ENCODE measurements around the gene SYNE3.

The SYNE3 gene

GRCh38 chr14:95471476-95471875 lies 45.0 kb downstream of the SYNE3 start:
- no peak overlapping the region for H3K27ac ChIP-seq (ENCODE audit: low read length)

DNA sequence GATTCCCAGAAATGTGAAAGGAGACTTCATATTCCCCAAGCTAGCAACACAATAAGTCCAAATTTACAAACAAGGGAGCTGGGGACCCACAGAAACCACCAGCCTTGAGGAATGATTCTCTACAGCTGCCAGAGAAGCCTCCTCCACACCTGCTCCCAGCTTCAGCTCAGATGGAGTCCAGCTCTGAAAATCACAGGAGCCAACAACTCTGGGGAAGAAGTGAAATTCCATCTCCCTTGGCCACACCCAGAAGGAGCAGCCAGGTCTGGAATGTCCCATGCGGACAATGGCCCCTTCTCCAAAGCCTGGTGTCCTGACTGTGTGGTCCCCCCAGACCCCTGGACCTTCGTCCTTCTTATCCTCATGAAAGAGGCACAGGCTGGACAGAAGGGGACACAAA lies 45.4 kb downstream of the SYNE3 start:
- Histone ChIP-seq H3K36me3 (ENCODE audit: control insufficient read depth, low read depth, low read length) (no peaks in the 10 kb centered on the region), H3K4me3 (ENCODE audit: low read length) (no peak overlapping the region), H3K9me3 (ENCODE audit: control insufficient read depth, low read depth, low read length) (no peaks in the 10 kb centered on the region), H3K27me3 (ENCODE audit: control insufficient read depth, insufficient read depth, low read length) (no peaks in the 10 kb centered on the region), H3K4me1 (ENCODE audit: control insufficient read depth, low read depth, low read length) (no peaks in the 10 kb centered on the region), H3K27ac (ENCODE audit: low read length) (no peak overlapping the region), H3K9ac (ENCODE audit: low read length) (no peak overlapping the region)

More at GRCh38 chr14:95471476-95471875, 45.0 kb downstream of the SYNE3 start:
- H3K4me3 ChIP-seq (ENCODE audit: low read length): no peak overlapping the region
- no peaks in the 10 kb centered on the region for H3K4me1 ChIP-seq (ENCODE audit: control insufficient read depth, low read depth, low read length)
- H3K9ac ChIP-seq (ENCODE audit: low read length): no peak overlapping the region
- no peaks in the 10 kb centered on the region for H3K36me3 ChIP-seq (ENCODE audit: control insufficient read depth, low read depth, low read length)
- H3K27me3 ChIP-seq (ENCODE audit: control insufficient read depth, insufficient read depth, low read length): no peaks in the 10 kb centered on the region
- no peaks in the 10 kb centered on the region for H3K9me3 ChIP-seq (ENCODE audit: control insufficient read depth, low read depth, low read length)

DNA sequence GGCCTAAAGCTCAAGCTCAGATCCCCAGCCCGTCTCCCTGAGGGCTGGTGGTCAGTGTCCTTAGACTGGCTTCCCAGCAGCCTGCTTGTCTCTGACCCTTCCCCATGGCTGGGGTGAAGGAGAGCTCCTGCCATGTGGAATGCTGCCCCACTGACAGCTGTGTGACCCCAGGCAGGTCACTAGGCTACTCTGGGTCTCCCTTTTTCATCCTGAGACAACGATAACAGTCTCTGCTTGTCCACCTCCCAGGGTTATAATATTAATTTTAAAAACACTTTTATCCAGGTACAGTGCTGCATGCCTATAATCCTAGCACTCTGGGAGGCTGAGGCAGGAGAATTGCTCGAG lies 47.3 kb downstream of the SYNE3 start:
- Histone ChIP-seq H3K9ac (ENCODE audit: low read length) (no peak overlapping the region), H3K4me1 (ENCODE audit: control insufficient read depth, low read depth, low read length) (no peaks in the 10 kb centered on the region), H3K27ac (ENCODE audit: low read length) (no peak overlapping the region), H3K9me3 (ENCODE audit: control insufficient read depth, low read depth, low read length) (no peaks in the 10 kb centered on the region), H3K4me3 (ENCODE audit: low read length) (no peak overlapping the region), H3K36me3 (ENCODE audit: control insufficient read depth, low read depth, low read length) (no peaks in the 10 kb centered on the region), H3K27me3 (ENCODE audit: control insufficient read depth, insufficient read depth, low read length) (no peaks in the 10 kb centered on the region)

DNA sequence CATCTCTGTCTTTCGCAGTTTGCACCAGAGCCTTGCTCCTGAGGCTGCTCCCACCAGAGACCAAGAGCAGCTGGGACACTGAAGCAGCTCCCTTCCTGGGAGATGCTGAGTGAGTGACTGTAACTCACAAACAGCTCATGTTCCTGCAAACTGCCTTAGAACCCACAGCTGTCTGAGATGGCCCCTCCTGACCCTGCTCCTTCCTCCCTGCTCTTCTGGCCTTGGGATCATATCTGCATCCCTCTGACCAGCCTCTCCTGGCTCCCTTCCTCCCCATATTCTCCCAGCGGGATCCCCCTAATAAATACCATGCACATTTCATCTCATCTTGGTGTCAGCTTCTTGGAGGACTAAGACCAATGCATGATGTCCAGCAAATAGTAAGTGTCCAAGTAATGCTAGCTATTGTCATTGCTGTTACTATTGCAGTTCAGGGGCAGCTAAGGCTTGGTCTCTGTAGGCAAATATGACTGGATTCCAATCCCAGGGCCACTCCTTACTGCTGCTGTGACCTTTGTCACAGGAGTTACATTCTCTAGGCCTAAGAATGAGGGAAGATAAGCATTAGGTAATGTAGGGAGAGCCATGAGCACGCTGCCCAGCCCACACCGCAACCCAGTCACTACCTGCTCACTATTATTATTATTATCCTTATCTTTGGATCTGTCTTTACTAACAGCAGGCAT lies 47.9 kb downstream of the SYNE3 start:
- Histone ChIP-seq H3K4me3 (ENCODE audit: low read length) (no peak overlapping the region), H3K27me3 (ENCODE audit: control insufficient read depth, insufficient read depth, low read length) (no peaks in the 10 kb centered on the region), H3K4me1 (ENCODE audit: control insufficient read depth, low read depth, low read length) (no peaks in the 10 kb centered on the region), H3K9ac (ENCODE audit: low read length) (no peak overlapping the region), H3K9me3 (ENCODE audit: control insufficient read depth, low read depth, low read length) (no peaks in the 10 kb centered on the region), H3K27ac (ENCODE audit: low read length) (no peak overlapping the region), H3K36me3 (ENCODE audit: control insufficient read depth, low read depth, low read length) (no peaks in the 10 kb centered on the region)

GRCh38 chr14:95467657-95468056 lies 48.8 kb downstream of the SYNE3 start:
- no peak overlapping the region for H3K27ac ChIP-seq (ENCODE audit: low read length)

DNA sequence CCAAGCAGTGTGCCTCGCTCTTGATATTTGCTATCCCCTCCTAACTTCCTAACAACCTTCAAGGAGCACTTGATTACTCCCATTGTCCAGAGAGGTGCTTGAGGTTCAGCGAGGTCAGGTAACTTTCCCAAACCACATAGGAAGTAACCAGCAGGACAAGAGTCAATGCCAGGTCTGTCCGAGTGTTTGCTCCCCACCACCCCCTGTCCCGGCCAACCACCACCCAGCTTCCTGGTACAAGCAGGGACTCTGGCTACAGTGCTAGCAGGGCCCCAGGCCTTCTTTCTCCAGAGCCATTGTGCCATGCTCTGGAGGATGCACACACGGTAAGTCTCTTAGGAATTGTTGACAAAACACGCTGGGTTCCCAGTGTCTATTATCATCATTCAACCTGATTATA lies 49.2 kb downstream of the SYNE3 start:
- Histone ChIP-seq H3K4me3 (ENCODE audit: low read length) (no peak overlapping the region), H3K4me1 (ENCODE audit: control insufficient read depth, low read depth, low read length) (no peaks in the 10 kb centered on the region), H3K27ac (ENCODE audit: low read length) (no peak overlapping the region), H3K9me3 (ENCODE audit: control insufficient read depth, low read depth, low read length) (no peaks in the 10 kb centered on the region), H3K27me3 (ENCODE audit: control insufficient read depth, insufficient read depth, low read length) (no peaks in the 10 kb centered on the region), H3K9ac (ENCODE audit: low read length) (no peak overlapping the region), H3K36me3 (ENCODE audit: control insufficient read depth, low read depth, low read length) (no peaks in the 10 kb centered on the region)

More at GRCh38 chr14:95467657-95468056, 48.8 kb downstream of the SYNE3 start:
- no peaks in the 10 kb centered on the region for H3K36me3 ChIP-seq (ENCODE audit: control insufficient read depth, low read depth, low read length)
- no peaks in the 10 kb centered on the region for H3K27me3 ChIP-seq (ENCODE audit: control insufficient read depth, insufficient read depth, low read length)
- H3K4me3 ChIP-seq (ENCODE audit: low read length): no peak overlapping the region
- no peaks in the 10 kb centered on the region for H3K4me1 ChIP-seq (ENCODE audit: control insufficient read depth, low read depth, low read length)
- H3K9me3 ChIP-seq (ENCODE audit: control insufficient read depth, low read depth, low read length): no peaks in the 10 kb centered on the region
- no peak overlapping the region for H3K9ac ChIP-seq (ENCODE audit: low read length)
